CD4-positive, alpha-beta T cell (primary cell): ENCODE measurements around the gene SOHLH1. TPM values are rescaled to one million over a fixed set of nuclear protein-coding genes. Genes with fewer than 3 reads are reported as not detected.

Experiments used
- ATAC-seq: fragments of 200-7000 bp; cut with Tn5 transposase; one replicate; pipeline ENCODE4 v1.10.0; 2022; ENCODE audit warnings: mild to moderate bottlenecking; ENCODE audit not compliant: poor library complexity
- CTCF ChIA-PET: fragments of 350-600 bp; sonication (Branson Sonifier 250); formaldehyde crosslinking; loops from one replicate; lab custom pipeline; 2021; ENCODE audit warnings: antibody characterized with exemption, inconsistent platforms; lab: Charles Lee
- POLR2A ChIA-PET: fragments of 350-600 bp; sonication (Branson Sonifier 250); formaldehyde crosslinking; loops from one replicate; lab custom pipeline; 2021; ENCODE audit warnings: antibody characterized with exemption, inconsistent platforms; lab: Charles Lee
- DNase-seq, 14 experiments: peaks; one replicate each; pipeline ENCODE4 v3.0.0-alpha.2; 2013 to 2020; ENCODE audit warnings: mixed read lengths in 2 of 14
- H3K27ac ChIP-seq, 2 donors: one replicate each; pipeline versions ENCODE4 v1.5.1 to v1.7.0; 2013; ENCODE audit warnings: low read length in 2 of 2, low read depth in 1 of 2, mild to moderate bottlenecking in 1 of 2
- H3K27me3 ChIP-seq, 2 experiments: 1 replicate in 1 of 2; 2 replicates in 1 of 2; pipeline versions ENCODE4 v1.6.1 to v1.7.0; 2013; ENCODE audit warnings: low read length in 2 of 2, control low read depth in 1 of 2, mild to moderate bottlenecking in 1 of 2, moderate library complexity in 1 of 2; ENCODE audit not compliant: insufficient read depth in 2 of 2, control insufficient read depth in 1 of 2
- H3K36me3 ChIP-seq: one replicate; pipeline ENCODE4 v1.6.1; 2013; ENCODE audit warnings: low read length, control low read depth; ENCODE audit not compliant: insufficient read depth
- H3K4me1 ChIP-seq: one replicate; pipeline ENCODE4 v1.6.1; 2013; ENCODE audit warnings: low read length, control low read depth; ENCODE audit not compliant: insufficient read depth
- H3K4me3 ChIP-seq: one replicate; pipeline ENCODE4 v1.5.1; 2013; ENCODE audit warnings: mild to moderate bottlenecking, low read length, moderate library complexity
- H3K9me3 ChIP-seq, 2 experiments: 1 replicate in 1 of 2; 2 replicates in 1 of 2; pipeline versions ENCODE4 v1.6.1 to v1.7.0; 2013; ENCODE audit warnings: low read length in 2 of 2, mild to moderate bottlenecking in 2 of 2, control low read depth in 1 of 2, moderate library complexity in 1 of 2; ENCODE audit not compliant: control insufficient read depth in 1 of 2, insufficient read depth in 1 of 2
- H3K27ac Mint-ChIP-seq: one replicate; pipeline ENCODE4 v1.8.0; 2020; ENCODE audit warnings: mixed read lengths
- H3K27me3 Mint-ChIP-seq: one replicate; pipeline ENCODE4 v1.8.0; 2021; ENCODE audit warnings: mixed read lengths
- H3K36me3 Mint-ChIP-seq: one replicate; pipeline ENCODE4 v1.8.0; 2021; ENCODE audit warnings: low read depth, mixed read lengths
- H3K4me1 Mint-ChIP-seq: one replicate; pipeline ENCODE4 v1.8.0; 2021; ENCODE audit warnings: low read depth, mixed read lengths
- H3K4me3 Mint-ChIP-seq: one replicate; pipeline ENCODE4 v1.8.0; 2020; ENCODE audit warnings: mild to moderate bottlenecking, mixed read lengths
- H3K9me3 Mint-ChIP-seq: one replicate; pipeline ENCODE4 v1.8.0; 2020; ENCODE audit warnings: mixed read lengths
- CTCF ChIP-seq: fragments of 200-600 bp; IDR thresholded peaks from one replicate; pipeline ENCODE4 v1.8.0; 2022; ENCODE audit warnings: antibody characterized with exemption, mild to moderate bottlenecking
- intact Hi-C, 2 experiments: fragments of 100-400 bp; cut with DNase I in 1 of 2; cut with micrococcal nuclease in 1 of 2; formaldehyde crosslinking; loops; one replicate each; pipeline versions ENCODE4 v1.15.1 to v1.9.0; 2023 to 2025; cut with DNase I, micrococcal nuclease
- total RNA-seq, 174 experiments: library from RNA in 2 of 174; stranded (reverse) in 2 of 174; gene quantifications; one replicate each; pipeline ENCODE4 v1.2.3 and lab custom pipeline; 2021 to 2026

SOHLH1 gene
- total RNA-seq, 2 experiments from 2014 or later: not detected

DNA sequence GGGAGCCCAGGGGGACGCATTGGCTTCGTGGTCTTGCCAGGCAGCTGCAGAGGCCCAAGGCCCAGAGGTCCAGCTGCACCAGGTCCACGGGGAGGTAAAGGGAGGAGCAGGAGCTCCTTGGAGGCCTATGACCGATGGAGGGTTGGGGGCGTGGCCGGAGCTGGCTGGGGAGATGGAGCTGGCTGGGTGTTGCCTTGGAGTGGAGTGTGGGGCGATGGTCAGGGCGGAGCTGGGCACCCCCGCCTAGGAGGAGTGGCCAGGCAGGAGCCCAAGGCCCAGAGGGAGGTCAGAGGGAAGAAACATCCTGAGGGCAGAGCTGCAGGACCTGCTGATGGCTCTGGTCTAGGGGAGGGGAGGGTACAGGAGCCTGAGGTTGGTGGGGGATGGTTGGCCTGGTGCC is 47.3 kb upstream of the SOHLH1 start:
- no peak for TF ChIP-seq CTCF
- ATAC-seq: no peak
- CTCF ChIA-PET: no interaction called here
- no peaks in the 10 kb centered on the region for H3K36me3 Mint-ChIP-seq
- no peak overlapping the region for H3K27ac ChIP-seq
- H3K4me3 ChIP-seq: no peak overlapping the region
- no peaks in the 10 kb centered on the region for H3K36me3 ChIP-seq
- POLR2A ChIA-PET: no interaction called here
- H3K4me1 Mint-ChIP-seq: no peaks in the 10 kb centered on the region
- no peak overlapping the region for H3K27ac Mint-ChIP-seq
- no peaks in the 10 kb centered on the region for H3K4me1 ChIP-seq
- no peaks in the 10 kb centered on the region for H3K9me3 ChIP-seq
- H3K4me3 Mint-ChIP-seq: no peak overlapping the region
- H3K9me3 Mint-ChIP-seq: no peaks in the 10 kb centered on the region
- intact Hi-C loops: no loop called here
- H3K27me3 Mint-ChIP-seq: no peaks in the 10 kb centered on the region
- no peaks in the 10 kb centered on the region for H3K27me3 ChIP-seq
- DNase-seq: no peak

DNA sequence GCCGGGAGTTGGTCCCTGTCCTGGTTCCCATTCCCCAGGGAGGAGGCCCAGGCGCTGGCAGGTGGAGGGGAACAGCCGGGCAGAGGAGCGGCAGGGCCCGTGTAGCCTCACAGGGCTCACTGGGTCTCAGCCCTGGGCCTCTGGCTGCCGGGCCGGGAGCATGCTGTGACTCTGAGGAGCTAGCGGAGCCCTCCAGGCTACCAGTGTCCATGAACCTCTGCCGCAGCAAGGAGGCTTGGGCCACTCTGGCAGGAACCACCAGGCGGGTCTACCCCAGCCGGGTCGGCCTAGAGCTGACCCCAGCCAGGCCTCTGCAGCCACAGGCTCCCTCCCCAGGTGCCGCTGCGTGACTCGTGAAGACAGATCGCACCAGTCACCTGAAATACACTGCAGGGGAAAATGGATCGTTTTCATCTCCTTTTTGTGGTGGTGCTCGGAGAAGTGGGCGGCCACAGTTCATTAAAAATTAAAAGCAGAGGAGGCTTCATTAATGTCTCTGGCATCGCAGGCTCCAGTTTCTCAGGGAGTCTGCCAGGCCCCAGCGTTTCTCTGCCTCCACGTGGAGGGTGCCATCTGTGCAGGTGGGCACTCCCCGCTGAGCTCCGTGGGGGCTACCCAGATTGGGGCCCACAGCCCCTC is 46.5 kb upstream of the SOHLH1 start:
- H3K9me3 Mint-ChIP-seq: no peaks in the 10 kb centered on the region
- H3K4me3 ChIP-seq: no peak overlapping the region
- no peak for ATAC-seq
- no peaks in the 10 kb centered on the region for H3K36me3 Mint-ChIP-seq
- TF ChIP-seq CTCF: no peak
- no peaks in the 10 kb centered on the region for H3K27me3 ChIP-seq
- H3K4me1 Mint-ChIP-seq: no peaks in the 10 kb centered on the region
- H3K4me3 Mint-ChIP-seq: no peak overlapping the region
- H3K27me3 Mint-ChIP-seq: no peaks in the 10 kb centered on the region
- CTCF ChIA-PET: no interaction called here
- DNase-seq: no peak
- intact Hi-C loops: no loop called here
- no peak overlapping the region for H3K27ac Mint-ChIP-seq
- H3K4me1 ChIP-seq: no peaks in the 10 kb centered on the region
- no peaks in the 10 kb centered on the region for H3K36me3 ChIP-seq
- no peaks in the 10 kb centered on the region for H3K9me3 ChIP-seq
- no peak overlapping the region for H3K27ac ChIP-seq
- POLR2A ChIA-PET: no interaction called here

- Mint-ChIP-seq H3K4me1 (no peaks in the 10 kb centered on the region), H3K36me3 (no peaks in the 10 kb centered on the region), H3K27me3 (no peaks in the 10 kb centered on the region), H3K27ac (no peak overlapping the region), H3K9me3 (no peaks in the 10 kb centered on the region), H3K4me3 (no peak overlapping the region)
- Histone ChIP-seq H3K9me3 (no peaks in the 10 kb centered on the region), H3K27ac (no peak overlapping the region), H3K36me3 (no peaks in the 10 kb centered on the region), H3K4me3 (no peak overlapping the region), H3K4me1 (no peaks in the 10 kb centered on the region), H3K27me3 (no peaks in the 10 kb centered on the region)
- ATAC-seq (no peak), DNase-seq (no peak)
- no peak for TF ChIP-seq CTCF
- POLR2A ChIA-PET: no interaction called here
- intact Hi-C loops: no loop called here
- CTCF ChIA-PET: no interaction called here
Measured at GRCh38 chr9:135745189-135745588, 45.9 kb upstream of the SOHLH1 start.
